G401 (cell line): Measurements from ENCODE around the gene PRKAR1B. TPM values are rescaled to one million over a fixed set of nuclear protein-coding genes. Genes with fewer than 3 reads are reported as not detected.

Experiments used
- DNase-seq: peaks from one replicate; pipeline ENCODE4 v3.0.0-alpha.2; 2015; ENCODE audit warnings: low spot score
- in situ Hi-C: cut with HindIII; loops from 2 replicates; pipeline ENCODE4 v1.10.0; 2016; ENCODE audit warnings: low sequenced_read_pairs, mixed read lengths
- total RNA-seq: library from RNA; depleted of rRNA; stranded (reverse); fragments of >200 nt; shearing (Covaris generic); gene quantifications from 2 replicates; pipeline ENCODE4 v1.2.3, GENCODE V29; 2014

The PRKAR1B gene
- total RNA-seq, 1 experiment from 2014 or later, result 83.1 TPM

DNA sequence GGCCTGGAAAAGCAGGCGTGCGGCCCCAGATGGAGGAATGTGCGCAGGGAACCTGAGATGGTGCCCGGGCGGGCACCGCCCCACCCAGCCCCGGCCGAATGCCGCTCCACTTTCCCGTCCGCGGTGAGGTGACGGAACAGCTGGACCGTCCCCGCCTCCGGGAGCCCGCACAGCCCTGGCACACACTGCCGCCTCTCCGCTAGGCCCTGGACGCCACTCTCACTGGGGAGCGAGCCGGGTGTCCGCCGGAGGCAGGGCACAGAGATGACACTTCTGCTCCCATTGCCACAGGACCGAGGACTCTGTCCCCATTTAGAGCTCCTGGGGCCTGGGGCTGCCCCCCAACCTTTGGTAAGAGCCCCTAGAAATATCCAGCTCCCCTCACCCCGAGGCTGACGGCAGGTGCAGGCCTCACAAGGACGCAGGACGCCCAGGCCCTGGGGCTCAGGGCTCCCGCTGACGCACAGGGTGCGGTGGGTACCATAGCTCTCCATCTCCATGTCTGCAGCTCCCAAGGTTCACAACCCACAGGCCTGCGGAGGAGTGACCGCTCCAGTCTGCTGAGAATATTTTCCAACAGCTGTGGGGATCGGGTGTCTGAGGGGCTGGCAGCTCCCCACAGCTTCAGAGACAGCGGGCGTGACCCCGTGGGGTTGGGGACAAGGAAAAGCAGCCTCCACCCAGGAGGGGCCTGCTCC lies 155.2 kb downstream of the PRKAR1B start:
- no peak for DNase-seq
- in situ Hi-C loops, result no loop called here

DNA sequence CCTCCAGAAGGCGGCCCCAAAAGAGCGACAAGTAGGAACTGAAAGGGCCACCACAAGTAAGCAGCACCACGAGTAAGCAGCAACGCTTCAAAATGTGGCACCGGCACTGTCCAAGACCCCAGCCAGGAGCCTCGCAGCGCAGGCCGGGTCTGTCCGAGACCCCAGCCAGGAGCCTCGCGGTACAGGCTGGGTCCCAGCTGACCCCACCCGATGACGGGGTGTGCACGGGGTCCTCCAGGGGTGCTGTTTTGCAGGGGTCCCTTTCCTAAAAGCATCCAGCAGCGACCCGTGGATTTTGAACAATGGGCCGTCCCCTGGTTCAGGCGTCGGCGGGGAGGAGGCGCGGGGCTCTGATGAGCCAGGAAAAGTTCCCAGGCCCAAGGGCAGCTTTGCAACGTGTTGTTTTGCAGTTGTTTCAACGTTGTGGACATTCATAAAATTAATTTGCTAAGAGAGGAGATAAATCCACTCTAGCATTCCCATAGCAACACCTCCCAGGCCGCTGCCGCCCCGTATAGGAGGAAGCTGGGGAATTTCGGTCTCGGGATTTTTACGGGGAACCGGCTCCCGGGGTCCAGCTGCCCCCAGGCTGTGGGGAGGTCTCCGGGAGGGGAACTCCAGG lies 155.9 kb downstream of the PRKAR1B start:
- no peak for DNase-seq
- in situ Hi-C loops, result no loop called here

DNA sequence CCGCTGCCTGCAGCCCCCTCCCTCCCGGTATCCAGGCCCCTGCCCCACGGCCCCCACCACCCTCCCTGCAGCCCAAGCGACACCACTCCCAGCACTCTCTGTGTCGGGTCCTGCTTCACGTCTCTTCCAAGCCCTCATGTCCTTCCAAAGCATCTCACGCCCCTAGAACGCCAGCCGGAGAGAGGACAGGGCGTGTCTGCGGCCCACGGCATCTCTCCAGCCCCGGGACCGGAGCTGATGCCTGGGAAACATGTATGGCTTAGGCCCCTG lies 156.3 kb downstream of the PRKAR1B start:
- in situ Hi-C loops, result no loop called here

DNA sequence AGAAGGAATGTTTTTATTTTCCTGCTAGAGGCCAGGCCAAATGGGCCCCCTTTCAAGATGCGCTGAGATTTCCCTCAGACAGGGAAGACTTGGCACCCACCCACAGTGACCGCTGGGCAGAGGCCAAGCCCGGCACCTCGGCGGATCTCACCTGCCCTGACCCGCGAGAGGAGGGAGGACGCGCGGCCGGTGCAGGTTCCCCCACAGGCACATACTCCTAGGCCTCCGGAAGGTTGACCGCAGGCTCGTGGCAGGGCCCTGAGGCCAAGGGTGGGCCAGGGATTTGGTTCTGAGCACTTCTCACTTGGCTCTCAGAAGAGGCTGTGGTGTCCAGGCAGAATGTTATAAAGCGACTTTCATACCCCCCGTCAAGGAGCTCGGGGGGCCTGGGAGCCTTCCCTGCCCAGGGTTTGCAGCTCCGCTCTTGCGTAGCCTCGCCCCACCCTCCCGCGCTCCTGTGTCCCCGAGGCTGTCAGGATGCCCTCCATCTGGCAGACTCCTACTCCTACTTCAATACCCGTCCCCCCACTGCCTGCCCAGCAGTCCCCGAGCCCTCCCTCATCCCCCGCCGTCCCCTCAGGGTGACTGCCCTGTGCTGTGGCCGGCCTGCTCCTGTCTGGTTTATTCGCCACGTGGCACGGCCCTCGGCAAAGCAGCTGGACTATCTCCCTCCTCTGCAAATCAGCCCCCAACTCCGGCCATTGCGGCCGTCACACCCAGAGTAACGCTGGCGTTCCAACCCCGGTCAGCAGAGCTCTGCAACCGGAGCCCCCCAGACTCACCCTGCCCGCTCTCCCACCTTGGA lies 156.9 kb downstream of the PRKAR1B start:
- DNase-seq, result no peak
- in situ Hi-C loops, result no loop called here

More for the DNA sequence above, 156.3 kb downstream of the PRKAR1B start:
- DNase-seq, result no peak

DNA sequence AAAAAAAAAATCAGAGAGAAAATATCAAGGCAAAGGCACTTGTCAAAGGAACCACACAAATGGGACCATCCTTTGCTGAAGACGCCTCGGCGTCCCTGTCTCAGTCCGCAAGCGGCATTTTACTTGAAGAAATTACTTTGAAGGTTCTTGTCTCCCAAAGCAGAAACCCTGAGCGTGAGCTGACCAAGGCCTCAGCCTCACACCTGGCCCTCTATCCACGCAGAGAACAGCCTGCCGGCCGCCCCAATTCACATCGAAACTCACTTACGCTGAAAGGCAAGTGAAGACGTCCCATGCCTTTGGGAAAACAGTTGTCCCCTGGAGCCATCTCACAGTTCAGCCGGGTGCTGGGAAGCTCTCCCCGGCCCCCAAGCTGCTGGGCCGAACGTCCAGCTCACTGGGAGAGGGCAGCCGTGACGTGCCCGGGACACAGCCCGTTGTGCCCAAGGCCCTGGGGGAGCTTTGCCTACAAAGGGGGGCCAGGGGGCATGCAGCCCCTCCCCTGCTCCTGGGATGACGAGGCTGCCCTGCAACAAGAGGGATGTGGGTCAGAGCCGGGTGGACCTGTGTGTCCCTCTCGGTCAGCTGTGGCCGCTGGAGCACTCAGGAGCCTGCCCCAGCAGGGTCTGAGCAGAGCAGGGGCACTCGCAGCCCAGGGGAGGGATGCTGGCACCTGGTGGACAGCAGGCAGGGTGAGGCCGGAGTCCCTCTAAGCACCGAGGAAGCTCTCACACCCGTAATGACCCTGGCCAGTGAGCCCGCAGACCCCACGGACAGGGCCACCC lies 157.8 kb downstream of the PRKAR1B start:
- in situ Hi-C loops, result no loop called here

DNA sequence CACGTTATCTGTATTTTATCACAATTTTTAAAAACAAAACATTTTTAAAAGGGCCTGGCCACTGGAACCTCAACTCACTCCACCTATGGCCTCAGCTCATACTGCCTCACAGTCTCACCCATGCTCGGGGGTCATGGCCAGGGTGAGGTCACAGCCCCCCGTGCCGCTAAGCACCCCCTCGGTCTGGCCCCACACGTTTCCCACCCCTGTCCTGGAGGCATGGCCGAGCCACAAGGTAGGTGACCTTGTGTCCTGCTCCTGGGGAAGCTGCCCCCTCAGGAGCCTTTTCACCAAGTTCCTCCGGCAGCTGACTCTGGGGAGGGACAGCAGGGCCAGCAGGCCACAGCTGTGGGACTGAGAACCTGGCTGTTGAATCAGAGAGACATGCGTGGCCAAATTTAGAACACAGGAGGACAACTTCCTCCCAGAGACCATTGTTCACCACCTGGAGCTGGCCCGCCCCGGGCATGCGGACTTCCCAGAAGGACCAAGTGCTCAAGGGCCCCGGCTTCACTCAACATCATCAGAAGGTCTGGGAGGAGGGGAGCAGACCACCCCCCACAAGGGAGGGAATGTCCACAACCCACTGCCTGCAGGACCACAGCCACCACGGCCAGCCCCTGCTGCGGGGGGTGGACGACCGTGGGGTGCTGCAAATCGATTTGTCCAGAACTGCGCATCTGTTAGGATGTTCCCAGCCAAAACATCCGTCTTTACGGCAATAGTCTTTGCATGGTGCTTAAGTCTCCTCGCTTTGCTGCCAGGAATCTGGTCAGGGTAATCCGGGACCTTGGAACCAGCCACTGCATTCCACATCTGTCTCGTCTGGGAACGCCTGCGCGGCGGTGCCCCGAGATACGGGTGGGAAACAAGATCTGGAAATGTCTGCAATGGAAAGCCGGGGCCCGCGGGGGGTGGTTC lies 158.8 kb downstream of the PRKAR1B start:
- in situ Hi-C loops, result no loop called here
- DNase-seq, result no peak

More for the DNA sequence above, 157.8 kb downstream of the PRKAR1B start:
- DNase-seq, result no peak

DNA sequence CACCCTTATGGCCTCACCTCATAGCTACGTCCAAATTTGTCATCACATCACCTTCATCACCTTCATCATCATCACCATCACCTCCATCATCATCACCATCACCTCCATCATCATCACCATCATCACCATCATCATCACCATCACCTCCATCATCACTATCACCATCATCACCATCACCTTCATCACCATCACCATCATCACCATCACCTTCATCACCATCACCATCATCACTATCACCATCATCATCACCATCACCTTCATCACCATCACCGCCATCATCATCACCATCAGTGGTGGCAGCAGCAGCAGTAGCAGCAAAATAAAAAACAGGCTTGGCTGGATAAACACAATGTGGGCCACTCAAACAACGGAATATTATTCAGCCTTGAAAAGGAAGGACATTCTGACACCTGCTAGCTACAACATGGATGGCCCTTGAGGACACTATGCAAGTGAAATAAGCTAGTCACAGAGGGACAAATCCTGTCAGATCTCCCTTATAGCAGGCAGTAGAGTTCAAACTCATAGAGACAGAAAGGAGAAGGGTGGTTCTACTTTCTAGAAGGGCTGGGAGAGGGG lies 159.7 kb downstream of the PRKAR1B start:
- DNase-seq, result no peak
- in situ Hi-C loops, result no loop called here

DNA sequence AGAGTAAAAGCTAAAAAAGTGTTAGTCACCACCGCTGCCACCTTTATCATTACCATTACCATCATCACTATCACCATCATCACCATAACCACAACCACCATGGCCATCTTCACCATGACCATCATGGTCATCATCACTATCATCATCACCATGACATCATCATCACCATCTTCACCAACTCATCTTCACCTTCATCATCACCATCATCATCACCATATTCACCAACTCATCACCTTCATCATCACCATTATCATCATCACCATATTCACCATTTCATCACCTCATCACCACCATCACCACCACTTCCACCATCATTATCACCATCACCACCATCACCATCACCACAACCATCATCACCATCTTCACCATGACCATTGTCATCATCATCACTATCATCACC lies 161.0 kb downstream of the PRKAR1B start:
- in situ Hi-C loops, result no loop called here

DNA sequence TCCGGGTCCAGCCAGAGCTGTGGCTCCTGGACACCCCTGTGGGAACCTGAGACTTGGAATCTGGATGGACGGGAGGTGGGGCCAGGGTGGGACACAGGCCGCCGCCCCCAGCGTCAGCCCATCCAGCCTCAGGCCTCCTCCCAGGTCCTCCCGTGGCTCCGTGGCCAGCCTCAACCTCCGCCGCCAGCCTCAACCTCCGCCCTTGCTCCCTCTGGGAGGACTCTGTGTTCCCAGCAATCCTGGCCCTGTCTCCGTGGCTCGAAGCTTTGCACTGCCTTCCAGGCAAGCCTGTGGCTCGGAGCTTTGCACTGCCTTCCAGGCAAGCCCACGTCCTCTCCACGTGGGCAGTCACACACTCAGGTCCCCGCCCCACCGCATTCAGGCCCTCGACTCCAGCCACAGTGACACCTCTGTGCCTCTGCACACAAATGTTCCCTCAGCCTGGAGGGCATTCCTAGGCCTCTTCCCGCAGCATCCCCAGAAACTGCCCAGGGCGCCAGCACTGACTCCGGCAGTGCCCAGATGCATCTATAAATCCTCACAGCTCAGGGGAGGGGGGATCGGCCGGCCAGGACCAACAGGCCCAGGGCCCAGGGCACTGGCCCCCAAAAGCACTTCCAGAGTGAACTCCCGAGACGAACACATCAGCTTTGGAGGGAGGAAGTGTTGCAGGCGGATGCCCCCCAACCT lies 162.8 kb downstream of the PRKAR1B start:
- DNase-seq, result no peak
- in situ Hi-C loops, result no loop called here

More for the DNA sequence above, 161.0 kb downstream of the PRKAR1B start:
- DNase-seq, result no peak

DNA sequence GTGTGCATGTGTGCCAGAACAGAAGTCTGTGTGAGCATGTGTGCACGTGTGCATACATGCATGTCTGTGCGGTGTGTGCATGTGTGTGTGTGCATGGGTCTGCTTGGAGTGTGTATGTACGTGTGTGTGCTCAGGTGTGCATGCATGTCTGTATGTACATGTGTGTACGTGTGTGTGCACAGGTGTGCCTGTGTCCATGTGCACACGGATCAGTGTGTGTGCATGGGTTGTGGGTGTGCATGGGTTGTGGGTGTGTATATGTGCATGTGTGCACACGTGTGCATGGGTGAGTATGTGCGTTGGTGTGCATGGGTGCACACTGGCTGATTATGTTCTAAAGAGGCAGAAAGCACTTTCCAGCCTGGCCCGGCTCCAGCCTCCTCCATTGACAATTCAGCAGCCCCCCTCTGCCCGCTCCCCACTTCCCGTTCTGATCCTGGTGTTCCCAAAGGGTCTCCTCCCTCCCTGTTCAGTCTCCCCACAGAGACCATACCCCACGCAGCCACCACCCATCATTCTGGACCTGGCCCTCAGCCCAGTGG lies 163.4 kb downstream of the PRKAR1B start:
- in situ Hi-C loops, result no loop called here
- no peak for DNase-seq

DNA sequence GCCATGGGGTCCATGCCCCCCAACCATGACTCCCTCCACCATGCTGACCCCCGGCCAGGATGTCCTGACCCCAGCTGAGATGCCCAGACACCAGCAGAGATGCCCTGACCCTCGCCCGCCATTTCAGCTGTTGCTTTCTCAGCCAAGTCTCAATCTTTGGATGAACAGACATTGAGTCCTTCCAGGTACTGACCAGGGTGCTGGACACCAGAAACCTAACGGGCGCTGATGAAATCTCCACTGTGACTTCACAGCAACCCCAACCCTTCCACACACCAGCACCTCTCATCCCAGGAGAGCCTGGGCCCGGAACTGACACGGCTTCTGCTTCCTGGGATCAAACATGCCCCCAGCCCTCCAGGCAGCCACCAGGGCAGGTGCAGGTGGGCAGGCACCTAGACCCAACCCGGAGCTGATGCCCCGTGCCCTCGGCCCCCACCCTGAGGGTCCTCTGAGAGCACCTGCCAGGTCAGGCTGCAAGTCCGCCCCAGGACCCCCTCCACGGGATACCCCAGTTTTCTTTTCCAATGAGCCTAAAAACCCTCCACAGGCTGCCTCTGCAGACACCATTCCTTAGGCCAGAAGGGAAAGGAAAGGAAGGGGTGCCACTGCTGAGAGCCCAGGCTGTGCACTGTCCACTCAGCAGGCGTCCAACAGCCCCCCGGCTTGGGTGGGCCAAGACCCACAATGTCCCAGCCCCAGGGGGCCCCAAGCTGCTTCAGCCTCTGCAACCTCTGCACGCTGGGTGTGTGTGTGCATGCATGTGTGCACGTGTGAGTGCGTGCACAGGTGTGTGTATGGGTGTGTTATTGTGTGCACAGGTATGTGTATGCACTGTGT lies 164.1 kb downstream of the PRKAR1B start:
- DNase-seq, result no peak
- in situ Hi-C loops, result no loop called here

DNA sequence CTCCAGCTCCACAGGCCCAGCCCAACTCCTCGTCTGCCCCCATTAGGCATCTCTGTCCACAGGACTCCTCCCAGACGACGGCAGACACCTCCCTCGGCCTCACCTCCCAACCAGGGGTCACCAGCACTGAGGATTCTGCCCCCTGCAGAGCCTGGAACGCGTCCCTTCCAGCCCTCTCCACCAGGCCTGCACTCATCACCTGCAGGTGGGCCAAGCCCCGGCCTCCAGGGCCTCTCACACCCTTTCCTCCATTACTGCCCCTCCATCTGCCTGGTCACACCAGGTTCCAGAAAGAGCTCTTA lies 164.8 kb downstream of the PRKAR1B start:
- DNase-seq, result no peak
- in situ Hi-C loops, result no loop called here

DNA sequence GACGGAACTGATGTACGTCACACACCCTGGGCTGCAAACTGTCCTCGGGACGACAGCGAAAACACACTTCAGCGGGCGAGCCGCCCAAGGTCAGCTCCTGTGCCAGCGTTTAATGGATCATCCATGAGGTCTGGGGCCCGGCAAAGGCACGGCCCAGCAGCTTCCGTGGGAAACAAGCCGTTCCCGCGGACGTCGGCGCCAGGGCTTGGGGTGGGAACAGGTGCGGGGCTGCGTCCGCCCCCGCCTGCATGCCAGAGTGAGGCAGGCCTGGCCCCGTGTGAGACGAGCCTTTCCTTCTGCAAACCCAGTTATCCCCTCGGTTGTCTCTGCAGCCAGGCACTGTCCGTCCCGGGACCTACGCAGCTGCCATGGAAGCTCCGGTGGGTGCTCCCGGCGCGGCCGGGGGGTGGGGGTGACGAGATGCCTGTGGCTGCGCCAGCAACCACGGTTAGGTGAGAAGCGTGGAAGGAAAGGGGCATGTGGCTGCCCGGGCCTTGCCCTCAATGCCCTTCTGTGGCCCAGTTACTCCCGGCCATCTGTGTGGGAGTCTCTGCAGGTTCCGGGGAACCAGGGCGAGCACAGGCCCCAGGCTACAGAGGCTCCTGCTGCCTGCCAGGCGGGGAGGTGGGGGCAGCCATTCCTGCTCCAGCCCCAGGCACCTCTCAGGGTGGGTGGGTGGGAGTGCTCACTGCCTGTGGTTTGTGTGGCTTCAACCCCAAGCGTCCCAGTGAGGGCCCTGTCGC lies 165.3 kb downstream of the PRKAR1B start:
- DNase-seq, result no peak
- in situ Hi-C loops, result no loop called here

DNA sequence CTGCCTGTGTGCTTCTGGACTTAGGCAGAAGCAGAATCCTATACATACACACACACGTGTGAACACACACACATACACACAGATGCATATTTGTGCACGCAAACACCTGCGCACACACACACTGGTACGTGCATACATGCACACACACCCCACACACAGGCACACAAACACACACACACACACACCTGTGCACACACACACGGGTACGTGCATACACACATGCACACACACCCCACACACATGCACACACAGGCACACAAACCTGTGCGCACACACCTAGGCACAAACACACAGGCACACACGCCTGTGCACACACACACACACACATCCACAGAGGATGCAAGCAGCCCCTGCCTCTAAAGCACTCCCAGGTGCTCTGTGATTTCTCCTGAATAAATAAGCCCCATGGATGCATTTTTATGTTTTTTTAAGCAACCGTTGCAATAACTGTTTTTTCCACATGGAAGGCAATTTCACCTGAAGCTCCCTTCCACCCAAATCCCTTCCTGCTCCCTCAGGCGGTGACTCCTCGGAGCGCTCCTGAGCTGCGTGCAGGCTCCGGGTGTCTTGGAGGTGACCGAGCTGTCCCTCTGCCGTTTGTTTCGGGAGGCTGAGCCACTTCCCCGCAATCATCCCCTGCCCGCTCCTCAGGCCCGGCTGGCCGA lies 166.0 kb downstream of the PRKAR1B start:
- in situ Hi-C loops, result no loop called here
- DNase-seq, result peak; percentile 68

DNA sequence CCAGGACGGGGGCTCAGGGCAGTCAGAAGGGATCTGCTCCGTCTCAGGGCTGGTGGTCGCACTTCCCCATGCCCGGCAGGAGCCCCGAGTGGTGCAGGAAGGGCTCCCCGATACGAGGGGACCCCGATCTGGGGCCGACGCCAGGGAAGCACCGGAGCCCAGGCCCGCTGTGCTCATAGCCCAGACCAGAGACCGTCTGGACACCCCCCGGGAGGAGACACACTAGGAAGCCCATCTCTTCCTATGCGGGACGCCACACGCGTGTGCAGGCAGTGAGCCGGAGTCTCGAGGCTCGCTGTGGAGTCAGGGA lies 167.7 kb downstream of the PRKAR1B start:
- in situ Hi-C loops, result no loop called here

DNA sequence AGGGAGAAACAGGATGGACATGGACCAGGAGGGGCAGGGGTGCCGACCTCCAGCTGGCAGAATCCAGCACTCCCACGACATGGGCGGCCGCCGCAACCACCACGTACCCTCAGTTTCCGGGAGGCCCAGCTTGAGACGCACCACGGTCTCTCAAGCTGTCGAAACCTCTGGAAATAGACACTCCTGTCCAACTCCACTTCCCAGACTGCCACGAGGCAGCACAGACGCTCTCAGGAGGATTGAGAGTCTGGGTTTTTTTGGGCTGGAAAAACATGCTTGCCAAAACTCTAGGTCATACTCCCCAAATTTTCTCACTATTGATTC lies 169.6 kb downstream of the PRKAR1B start:
- in situ Hi-C loops, result no loop called here
- no peak for DNase-seq

More for the DNA sequence above, 167.7 kb downstream of the PRKAR1B start:
- DNase-seq, result no peak
